Gastrocnemius medialis (tissue), 4 donors: Measurements from ENCODE around the gene DCTN3. TPM values are rescaled to one million over a fixed set of nuclear protein-coding genes. Genes with fewer than 3 reads are reported as not detected.

Experiments used
- ATAC-seq, 2 donors: fragments of 150-250 bp; one replicate each; pipeline ENCODE4 v1.9.1; 2016
- DNase-seq, 2 donors: peaks; one replicate each; pipeline ENCODE4 v3.0.0-alpha.2; 2019
- H3K27ac ChIP-seq, 4 donors: fragments of 200-600 bp; sonication (generic); 1 replicate in 1 of 4; 2 replicates in 3 of 4; pipeline ENCODE4 v1.5.1; 2016 to 2018; ENCODE audit warnings: mild to moderate bottlenecking in 2 of 4, moderate library complexity in 1 of 4
- H3K27me3 ChIP-seq, 3 donors: fragments of 200-600 bp; sonication (generic) in 2 of 3; 1 replicate in 1 of 3; 2 replicates in 2 of 3; pipeline versions ENCODE4 v1.5.1 to v1.6.0; 2016 to 2019; ENCODE audit warnings: mild to moderate bottlenecking in 1 of 3, moderate library complexity in 1 of 3
- H3K36me3 ChIP-seq, 2 donors: fragments of 200-600 bp; sonication (generic) in 1 of 2; one replicate each; pipeline ENCODE4 v1.5.1; 2017 to 2018
- H3K4me1 ChIP-seq, 2 donors: fragments of 200-600 bp; sonication (generic) in 1 of 2; one replicate each; pipeline ENCODE4 v1.5.1; 2016 to 2017; ENCODE audit warnings: mild to moderate bottlenecking in 2 of 2
- H3K4me3 ChIP-seq, 4 donors: fragments of 200-600 bp; sonication (generic) in 3 of 4; 1 replicate in 1 of 4; 2 replicates in 3 of 4; pipeline ENCODE4 v1.5.1; 2016 to 2019; ENCODE audit warnings: mild to moderate bottlenecking in 2 of 4
- H3K9me3 ChIP-seq, 3 donors: fragments of 200-600 bp; sonication (generic) in 2 of 3; 1 replicate in 1 of 3; 2 replicates in 2 of 3; pipeline ENCODE4 v1.5.1; 2016 to 2019
- POLR2A ChIP-seq, 2 donors: fragments of 450-650 bp; IDR thresholded peaks; one replicate each; pipeline ENCODE4 v1.6.1; 2017; ENCODE audit warnings: antibody characterized with exemption in 2 of 2, mild to moderate bottlenecking in 2 of 2, moderate library complexity in 2 of 2
- in situ Hi-C, 4 donors: fragments of 200-750 bp; cut with MboI; loops; one replicate each; pipeline versions ENCODE4 v1.15.0 to v1.8.0; 2017; ENCODE audit warnings: low sequenced_read_pairs in 4 of 4
- intact Hi-C: fragments of 100-400 bp; cut with DNase I; formaldehyde crosslinking; loops from one replicate; pipeline ENCODE4 v1.15.1; 2023; ENCODE audit warnings: low total_unique reads
- total RNA-seq, 4 donors: library from RNA; depleted of rRNA; stranded (reverse); fragments of >200 nt; gene quantifications; one replicate each; pipeline versions ENCODE4 v1.1.0 to v1.2.3, GENCODE V29; 2016
- TF ChIP-seq, protein P1 (sequence below), 5 experiments: fragments of 450-650 bp in 3 of 5; fragments of 200-600 bp in 2 of 5; sonication (generic) in 2 of 5; IDR thresholded peaks in 4 of 5; conservative IDR thresholded peaks in 1 of 5; 1 replicate in 4 of 5; 2 replicates in 1 of 5; pipeline ENCODE4 v1.5.1; 2016 to 2019; ENCODE audit warnings: antibody characterized with exemption in 5 of 5, mild to moderate bottlenecking in 3 of 5, moderate library complexity in 3 of 5

The DCTN3 gene
- total RNA-seq, 4 donors from 2014 or later, result 62.8 to 174 (median 105) TPM

DNA sequence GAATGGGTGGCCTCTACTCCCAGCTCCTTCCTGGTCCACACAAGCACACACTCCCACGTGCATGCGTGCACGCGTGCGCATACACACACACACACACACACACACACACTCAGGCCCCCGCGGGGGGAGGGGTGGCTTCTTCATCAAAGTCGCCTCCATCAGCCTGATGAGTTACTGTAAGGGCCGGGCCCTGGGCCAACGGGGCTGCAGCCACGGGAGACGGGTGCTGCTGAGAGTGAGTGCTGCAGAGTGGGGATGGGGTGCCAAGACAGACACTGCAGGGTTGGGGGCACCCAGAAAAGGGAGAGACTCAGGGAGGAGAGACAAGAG is 48.8 kb downstream of the DCTN3 start:
- TF ChIP-seq, protein P1, sequence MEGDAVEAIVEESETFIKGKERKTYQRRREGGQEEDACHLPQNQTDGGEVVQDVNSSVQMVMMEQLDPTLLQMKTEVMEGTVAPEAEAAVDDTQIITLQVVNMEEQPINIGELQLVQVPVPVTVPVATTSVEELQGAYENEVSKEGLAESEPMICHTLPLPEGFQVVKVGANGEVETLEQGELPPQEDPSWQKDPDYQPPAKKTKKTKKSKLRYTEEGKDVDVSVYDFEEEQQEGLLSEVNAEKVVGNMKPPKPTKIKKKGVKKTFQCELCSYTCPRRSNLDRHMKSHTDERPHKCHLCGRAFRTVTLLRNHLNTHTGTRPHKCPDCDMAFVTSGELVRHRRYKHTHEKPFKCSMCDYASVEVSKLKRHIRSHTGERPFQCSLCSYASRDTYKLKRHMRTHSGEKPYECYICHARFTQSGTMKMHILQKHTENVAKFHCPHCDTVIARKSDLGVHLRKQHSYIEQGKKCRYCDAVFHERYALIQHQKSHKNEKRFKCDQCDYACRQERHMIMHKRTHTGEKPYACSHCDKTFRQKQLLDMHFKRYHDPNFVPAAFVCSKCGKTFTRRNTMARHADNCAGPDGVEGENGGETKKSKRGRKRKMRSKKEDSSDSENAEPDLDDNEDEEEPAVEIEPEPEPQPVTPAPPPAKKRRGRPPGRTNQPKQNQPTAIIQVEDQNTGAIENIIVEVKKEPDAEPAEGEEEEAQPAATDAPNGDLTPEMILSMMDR (IDR thresholded peaks at IDR 0.05 in 4 of 5, conservative IDR thresholded peaks at IDR 0.05 in 1 of 5), result no peak
- no peak for TF ChIP-seq POLR2A (IDR thresholded peaks at IDR 0.05)
- ATAC-seq (no peak), DNase-seq (no peak)
- no peaks in the 10 kb centered on the region for H3K9me3 ChIP-seq
- no peaks in the 10 kb centered on the region for H3K27me3 ChIP-seq
- peaks cover 27 to 39% of the 10 kb centered on the region in 2 donors for H3K4me1 ChIP-seq
- in situ Hi-C loops, result no loop called here
- intact Hi-C loops, result no loop called here
- H3K27ac ChIP-seq, result peak overlapping the region in 2 of 4 donors; percentile 1 to 55
- no peak overlapping the region for H3K4me3 ChIP-seq
- H3K36me3 ChIP-seq, result peaks cover 0 to 8% of the 10 kb centered on the region in 2 donors

DNA sequence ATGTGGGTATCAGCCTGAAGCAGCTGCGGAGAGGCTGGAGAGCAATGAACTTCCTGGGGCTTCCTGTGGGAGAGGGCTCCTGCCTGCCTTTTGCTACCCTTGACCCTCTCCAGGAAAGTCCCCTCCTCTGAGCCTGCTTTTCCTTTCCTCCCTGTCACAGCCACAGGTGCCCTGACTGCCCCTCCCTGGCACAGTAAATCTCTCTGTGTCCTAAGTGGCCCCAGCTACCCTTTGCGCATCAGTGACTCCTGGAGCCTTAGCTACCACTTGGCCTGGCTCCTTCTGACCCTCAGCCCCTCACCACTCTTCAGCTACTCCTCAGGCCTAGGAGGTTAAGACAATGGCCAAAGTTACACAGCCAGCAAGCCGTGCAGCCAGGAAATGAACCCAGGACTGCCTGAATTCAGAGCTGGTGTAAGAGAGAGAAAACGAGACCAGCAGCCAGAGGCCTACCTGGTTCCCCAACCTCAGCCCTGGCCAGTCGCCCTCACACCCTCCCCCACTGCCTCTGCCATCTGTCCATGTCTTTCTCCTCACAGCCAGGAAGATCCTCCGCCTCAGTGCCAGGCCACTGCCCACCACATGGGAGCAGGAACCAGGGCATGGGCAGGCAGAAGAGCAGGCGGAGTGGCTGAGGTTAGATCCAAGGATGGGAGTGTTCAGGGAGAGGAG is 49.4 kb downstream of the DCTN3 start:
- Histone ChIP-seq H3K27ac (peak overlapping the region in 2 of 4 donors; percentile 1 to 55), H3K27me3 (no peaks in the 10 kb centered on the region), H3K9me3 (no peaks in the 10 kb centered on the region), H3K4me1 (peaks cover 27 to 39% of the 10 kb centered on the region in 2 donors), H3K36me3 (peaks cover 0 to 8% of the 10 kb centered on the region in 2 donors), H3K4me3 (no peak overlapping the region)
- intact Hi-C loops (no loop called here), in situ Hi-C loops (no loop called here)
- TF ChIP-seq, protein P1 (IDR thresholded peaks at IDR 0.05 in 4 of 5, conservative IDR thresholded peaks at IDR 0.05 in 1 of 5), result no peak
- TF ChIP-seq POLR2A (IDR thresholded peaks at IDR 0.05), result no peak
- DNase-seq (peak in 1 of 2 donors; percentile 65), ATAC-seq (peak; percentile 14 to 61)

GRCh38 chr9:34570376-34570775 is 49.9 kb downstream of the DCTN3 start:
- no peak overlapping the region for H3K4me3 ChIP-seq
- intact Hi-C loops (no loop called here), in situ Hi-C loops (no loop called here)
- no peaks in the 10 kb centered on the region for H3K27me3 ChIP-seq
- H3K9me3 ChIP-seq, result no peaks in the 10 kb centered on the region
- DNase-seq, result no peak
- peaks cover 0 to 8% of the 10 kb centered on the region in 2 donors for H3K36me3 ChIP-seq
- TF ChIP-seq, protein P1 (IDR thresholded peaks at IDR 0.05 in 4 of 5, conservative IDR thresholded peaks at IDR 0.05 in 1 of 5), result no peak
- no peak for TF ChIP-seq POLR2A (IDR thresholded peaks at IDR 0.05)
- ATAC-seq, result no peak
- H3K27ac ChIP-seq, result peak overlapping the region in 2 of 4 donors; percentile 1 to 55
- H3K4me1 ChIP-seq, result peaks cover 27 to 39% of the 10 kb centered on the region in 2 donors

DNA sequence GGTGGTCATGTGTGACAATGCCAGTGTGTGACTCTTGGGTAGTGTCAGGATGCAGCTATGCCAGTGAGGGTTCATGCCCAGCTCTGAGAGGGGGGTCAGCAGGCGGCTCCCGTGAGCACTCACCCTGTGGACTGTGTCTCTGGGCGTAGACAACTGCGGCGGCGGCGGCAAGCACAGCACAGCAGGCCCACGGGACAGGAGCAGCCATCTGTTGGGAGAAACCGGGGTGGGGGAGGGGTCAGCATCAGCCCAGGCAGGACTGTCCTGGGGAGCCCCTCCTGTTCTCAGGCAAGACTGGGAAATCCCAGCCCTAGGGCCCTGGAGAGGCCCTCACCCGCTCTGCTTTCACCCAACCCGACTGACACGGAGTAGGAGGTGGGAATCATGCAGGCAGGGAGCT is 51.5 kb downstream of the DCTN3 start:
- intact Hi-C loops, result no loop called here
- TF ChIP-seq, protein P1 (IDR thresholded peaks at IDR 0.05 in 4 of 5, conservative IDR thresholded peaks at IDR 0.05 in 1 of 5), result no peak
- no peak for TF ChIP-seq POLR2A (IDR thresholded peaks at IDR 0.05)
- no peak overlapping the region for H3K4me3 ChIP-seq
- peak overlapping the region in 1 of 4 donors; percentile 7 for H3K27ac ChIP-seq
- in situ Hi-C loops, result no loop called here
- H3K9me3 ChIP-seq, result no peaks in the 10 kb centered on the region
- no peak for DNase-seq
- peaks cover 0 to 8% of the 10 kb centered on the region in 2 donors for H3K36me3 ChIP-seq
- H3K4me1 ChIP-seq, result peaks cover 27 to 39% of the 10 kb centered on the region in 2 donors
- no peaks in the 10 kb centered on the region for H3K27me3 ChIP-seq
- no peak for ATAC-seq
